Measurements from ENCODE around the gene AKNA.

DNA sequence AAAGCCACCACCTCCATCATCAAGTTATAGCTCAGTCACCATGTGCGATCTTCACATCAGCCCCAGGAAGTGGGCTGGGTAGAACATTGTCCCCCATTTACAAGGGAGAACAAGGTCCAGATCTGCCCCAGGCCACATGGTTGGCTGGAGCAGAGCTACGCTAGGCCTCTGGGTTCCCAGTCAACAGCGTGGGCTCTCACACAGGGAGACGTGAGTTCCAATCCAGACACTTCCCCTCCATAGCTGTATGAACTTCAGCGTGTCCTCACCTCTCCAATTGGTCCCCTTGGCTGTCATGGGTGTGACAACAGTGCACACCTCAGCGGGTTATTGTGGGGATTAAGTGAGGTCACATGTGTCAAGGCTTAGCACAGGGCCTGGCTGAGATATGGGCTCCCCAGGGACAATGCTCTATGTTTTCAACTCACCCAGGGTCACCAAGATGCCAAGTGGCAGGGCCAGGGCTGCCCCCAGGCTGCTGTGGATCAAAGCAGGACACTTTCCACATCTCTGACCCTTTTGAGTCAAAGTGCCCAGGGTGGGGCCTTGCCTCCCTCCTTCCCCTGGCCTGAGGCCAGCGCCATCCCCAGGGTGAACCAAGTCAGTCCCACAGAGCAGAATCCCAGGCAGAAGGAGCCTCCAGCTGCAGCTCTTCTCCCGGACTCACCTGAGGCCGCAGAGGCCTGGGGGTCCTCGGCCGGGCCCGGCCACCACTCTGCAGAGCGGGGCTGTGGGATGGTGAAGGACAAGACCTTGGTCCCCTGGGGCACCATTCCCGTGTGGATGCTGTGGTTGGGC lies 19.8 kb downstream of the AKNA start:
- TF ChIP-seq POLR2A (IDR thresholded peaks at IDR 0.05), result no peak
- TF ChIP-seq, protein P1, sequence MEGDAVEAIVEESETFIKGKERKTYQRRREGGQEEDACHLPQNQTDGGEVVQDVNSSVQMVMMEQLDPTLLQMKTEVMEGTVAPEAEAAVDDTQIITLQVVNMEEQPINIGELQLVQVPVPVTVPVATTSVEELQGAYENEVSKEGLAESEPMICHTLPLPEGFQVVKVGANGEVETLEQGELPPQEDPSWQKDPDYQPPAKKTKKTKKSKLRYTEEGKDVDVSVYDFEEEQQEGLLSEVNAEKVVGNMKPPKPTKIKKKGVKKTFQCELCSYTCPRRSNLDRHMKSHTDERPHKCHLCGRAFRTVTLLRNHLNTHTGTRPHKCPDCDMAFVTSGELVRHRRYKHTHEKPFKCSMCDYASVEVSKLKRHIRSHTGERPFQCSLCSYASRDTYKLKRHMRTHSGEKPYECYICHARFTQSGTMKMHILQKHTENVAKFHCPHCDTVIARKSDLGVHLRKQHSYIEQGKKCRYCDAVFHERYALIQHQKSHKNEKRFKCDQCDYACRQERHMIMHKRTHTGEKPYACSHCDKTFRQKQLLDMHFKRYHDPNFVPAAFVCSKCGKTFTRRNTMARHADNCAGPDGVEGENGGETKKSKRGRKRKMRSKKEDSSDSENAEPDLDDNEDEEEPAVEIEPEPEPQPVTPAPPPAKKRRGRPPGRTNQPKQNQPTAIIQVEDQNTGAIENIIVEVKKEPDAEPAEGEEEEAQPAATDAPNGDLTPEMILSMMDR (IDR thresholded peaks at IDR 0.05), result no peak

Measured in sigmoid colon (tissue), 3 donors.